ENCODE data around the gene ANKRD6.

Gene ANKRD6

DNA sequence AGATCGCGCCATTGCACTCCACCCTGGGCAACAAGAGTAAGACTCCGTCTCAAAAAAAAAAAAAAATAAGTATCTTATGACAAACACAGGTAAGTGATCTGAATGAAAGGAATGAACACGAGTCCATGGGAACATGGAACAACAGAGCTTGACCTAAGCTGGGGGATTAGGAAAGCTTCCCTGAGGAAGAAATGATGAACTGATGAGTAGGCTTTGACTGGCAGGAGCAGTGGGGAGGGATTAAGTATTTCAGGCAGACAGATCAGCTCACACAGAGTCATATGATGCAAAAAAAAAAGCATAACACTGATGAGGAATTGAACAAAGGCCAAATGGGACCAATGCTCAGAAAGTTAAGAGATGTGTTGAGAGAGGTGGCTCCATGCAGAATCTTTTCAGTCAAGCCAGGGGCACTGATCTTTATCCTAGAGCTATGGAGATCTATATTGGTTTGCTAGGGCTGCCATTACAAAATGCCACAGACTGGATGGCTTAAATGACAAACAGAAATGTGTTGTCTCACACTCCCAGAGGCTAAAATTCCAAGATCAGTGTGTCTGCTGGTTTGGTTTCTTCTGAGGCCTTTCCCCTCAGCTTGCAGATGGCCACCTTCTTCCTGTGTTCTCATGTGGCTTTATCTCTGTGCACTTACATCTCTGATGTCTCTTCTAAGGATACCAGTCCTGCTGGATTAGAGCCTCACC lies 85.6 kb downstream of the ANKRD6 start:
- DNase-seq = no peak

DNA sequence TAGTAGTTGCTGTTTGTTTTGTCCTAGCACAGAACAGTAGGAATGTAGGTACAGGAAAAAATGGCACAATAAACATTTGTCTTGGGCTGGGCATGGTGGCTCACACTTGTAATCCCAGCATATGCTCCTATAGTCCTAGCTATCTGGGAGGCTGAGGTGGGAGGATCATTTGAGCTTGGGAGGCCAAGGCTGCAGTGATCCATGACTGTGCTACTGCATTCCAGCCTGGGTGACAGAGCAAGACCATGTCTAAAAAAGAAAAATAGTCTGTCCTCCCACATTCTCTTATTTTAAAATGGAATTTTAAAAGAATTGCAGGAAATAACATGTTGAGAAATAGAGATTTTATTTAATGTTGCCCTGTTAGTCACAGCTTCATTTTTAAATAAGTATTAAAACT lies 87.8 kb downstream of the ANKRD6 start:
- no peak for DNase-seq

DNA sequence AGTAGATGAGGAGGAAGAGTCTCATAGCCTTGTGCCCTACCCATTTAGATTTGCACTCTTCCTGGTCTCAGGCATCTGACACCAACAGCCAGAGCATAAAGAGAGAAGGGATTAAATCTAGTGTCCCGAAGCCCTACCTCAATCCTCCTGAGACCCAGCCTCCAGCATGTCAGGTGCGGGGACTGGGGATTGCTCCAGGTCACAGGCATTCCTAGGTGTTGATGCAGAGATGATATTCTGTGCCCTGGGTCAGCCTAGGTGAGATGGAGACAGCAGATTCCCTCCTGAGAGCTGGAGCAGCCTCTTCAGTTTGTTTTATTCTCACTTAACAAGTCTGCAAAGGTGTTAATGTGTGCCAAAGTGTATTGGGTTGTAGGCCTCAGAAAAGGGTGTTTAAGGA lies 89.8 kb downstream of the ANKRD6 start:
- no peak for DNase-seq

DNA sequence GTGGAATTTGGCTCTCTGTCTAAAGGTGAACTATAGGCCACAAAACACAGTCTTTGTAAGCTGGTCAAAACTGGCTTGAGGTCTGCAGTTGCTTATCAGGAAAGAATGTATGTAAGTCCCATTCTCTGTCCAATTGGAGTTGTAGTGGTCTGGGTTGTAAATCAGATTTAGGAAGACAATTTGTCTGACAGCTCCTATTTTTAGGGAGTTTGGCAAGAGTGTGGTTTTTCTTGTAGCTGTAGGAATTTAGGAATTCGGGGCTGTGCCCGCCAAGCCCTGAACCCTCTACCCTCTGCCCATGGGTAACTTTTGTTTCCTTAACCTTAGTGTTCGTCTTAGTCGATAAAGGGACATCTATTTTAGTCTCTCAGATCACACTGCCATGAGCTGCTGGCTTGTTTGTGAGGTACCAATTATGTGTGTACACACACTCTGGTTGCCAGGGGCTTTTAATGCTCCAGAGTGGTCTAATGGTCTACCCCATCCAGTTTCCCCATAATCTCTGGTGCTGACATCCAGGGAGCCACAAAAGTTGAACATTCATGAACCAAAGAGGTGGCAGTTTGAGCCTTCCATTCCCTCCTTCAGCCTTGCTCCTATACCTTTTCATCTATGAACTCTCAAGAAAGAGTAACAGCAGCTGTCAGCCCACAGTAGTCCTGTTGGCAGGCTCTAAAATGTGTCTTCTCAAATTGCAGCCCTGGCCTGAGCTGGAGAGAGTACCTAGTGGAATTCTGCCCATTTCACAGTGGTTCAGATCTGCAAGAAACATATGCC lies 93.0 kb downstream of the ANKRD6 start:
- no peak for DNase-seq

DNA sequence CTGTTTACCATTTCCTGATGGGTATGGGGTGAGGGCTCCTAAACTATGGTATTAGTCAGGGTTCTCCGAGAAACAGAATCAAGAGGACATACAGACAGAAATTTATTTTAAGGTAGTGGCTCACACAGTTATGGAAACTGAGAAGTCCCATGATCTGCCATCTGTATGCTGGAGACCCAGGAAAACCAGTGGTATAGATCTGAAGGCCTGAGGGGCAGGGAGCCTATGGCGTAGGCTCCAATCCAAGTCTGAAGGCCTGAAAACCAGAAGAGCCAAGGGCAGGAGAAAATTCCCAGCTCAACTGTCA lies 93.6 kb downstream of the ANKRD6 start:
- no peak for DNase-seq

DNA sequence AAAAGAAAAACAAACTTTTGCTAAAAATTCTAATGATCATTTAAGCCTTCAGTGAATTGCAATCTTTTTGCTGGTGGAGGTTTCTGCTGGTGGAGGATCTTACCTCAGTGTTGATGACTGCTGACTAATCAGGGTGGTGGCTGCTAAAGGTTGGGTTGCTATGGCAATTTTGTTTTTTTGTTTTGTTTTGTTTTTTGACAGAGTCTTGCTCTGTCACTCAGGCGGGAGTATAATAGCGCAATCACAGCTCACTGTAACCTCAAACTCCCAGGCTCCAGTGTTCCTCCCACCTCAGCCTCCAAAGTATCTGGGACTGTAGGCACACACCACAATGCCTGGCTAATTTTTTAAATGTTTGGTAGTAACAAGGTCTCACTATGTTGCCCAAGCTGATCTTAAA lies 94.7 kb downstream of the ANKRD6 start:
- DNase-seq = no peak

DNA sequence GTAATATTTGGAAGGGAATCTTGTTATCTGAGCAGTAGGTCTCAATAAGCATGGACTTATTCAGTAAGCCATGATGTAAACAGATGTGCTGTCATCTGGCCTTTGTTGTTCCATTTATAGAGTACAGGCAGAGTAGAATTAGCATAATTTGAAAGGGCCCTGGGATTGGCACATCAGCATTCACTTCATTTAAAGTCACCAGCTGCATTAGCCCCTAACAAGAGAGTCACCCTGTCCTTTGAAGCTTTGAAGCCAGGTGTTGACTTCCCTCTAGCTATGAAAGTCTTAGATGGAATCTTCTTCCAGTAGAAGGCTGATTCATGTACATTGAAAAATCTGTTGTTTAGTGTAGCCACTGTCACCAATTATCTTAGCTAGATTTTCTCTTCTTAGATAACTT lies 95.9 kb downstream of the ANKRD6 start:
- DNase-seq = no peak

DNA sequence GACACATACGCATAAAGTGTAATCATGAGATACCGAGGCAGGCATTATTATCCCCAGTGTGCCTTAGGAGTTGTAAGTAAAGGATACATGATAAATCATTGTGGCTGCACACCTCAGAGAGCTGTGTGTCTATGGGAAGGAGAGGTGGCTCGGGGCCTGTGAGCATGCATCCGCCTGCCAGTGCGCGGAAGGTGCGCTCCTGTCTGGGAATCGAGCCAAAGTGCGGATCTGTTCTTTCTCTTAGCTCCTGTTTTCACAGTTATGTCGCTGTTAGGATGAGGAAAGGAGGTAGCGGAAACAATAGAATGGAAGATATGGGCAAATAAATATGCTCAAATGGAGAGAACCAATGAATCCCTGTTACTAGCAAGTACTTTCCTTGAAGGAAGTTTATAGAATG lies 98.0 kb downstream of the ANKRD6 start:
- no peak for DNase-seq

DNA sequence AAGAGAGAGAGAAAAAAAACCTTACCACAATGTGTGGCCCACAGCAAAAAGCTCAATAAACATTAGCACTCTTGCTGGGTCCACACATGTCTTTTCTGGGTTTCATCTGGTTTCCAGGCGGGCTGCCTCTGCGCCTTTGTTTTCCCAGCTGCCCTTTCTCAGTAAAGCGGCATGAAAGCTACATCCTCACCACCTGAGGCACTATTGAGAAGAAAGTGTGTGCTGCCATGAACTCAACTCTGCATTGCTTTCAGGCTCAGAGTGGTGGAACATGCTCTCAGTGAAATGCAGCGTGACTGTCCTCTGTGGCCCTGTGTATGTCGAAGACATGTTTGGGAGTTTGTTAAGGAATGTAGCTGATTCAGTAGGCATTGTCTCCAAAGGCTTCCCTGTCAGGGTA lies 103.3 kb downstream of the ANKRD6 start:
- peak; percentile 47 for DNase-seq

DNA sequence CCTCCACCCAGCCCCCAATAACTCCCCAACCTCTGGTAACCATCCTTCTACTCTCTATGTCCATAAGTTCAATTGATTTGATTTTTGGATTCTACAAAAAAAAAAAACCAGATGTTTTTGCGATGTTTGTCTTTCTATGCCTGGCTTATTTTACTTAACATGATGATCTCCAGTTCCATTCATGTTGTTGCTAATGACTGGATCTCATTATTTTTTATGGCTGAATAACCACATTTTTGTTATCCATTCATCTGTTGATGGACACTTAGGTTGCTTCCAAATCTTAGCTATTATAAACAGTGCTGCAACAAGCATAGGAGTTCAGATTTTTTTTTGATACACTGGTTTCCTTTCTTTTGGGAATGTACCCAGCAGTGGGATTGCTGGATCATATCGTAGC lies 106.8 kb downstream of the ANKRD6 start:
- no peak for DNase-seq

DNA sequence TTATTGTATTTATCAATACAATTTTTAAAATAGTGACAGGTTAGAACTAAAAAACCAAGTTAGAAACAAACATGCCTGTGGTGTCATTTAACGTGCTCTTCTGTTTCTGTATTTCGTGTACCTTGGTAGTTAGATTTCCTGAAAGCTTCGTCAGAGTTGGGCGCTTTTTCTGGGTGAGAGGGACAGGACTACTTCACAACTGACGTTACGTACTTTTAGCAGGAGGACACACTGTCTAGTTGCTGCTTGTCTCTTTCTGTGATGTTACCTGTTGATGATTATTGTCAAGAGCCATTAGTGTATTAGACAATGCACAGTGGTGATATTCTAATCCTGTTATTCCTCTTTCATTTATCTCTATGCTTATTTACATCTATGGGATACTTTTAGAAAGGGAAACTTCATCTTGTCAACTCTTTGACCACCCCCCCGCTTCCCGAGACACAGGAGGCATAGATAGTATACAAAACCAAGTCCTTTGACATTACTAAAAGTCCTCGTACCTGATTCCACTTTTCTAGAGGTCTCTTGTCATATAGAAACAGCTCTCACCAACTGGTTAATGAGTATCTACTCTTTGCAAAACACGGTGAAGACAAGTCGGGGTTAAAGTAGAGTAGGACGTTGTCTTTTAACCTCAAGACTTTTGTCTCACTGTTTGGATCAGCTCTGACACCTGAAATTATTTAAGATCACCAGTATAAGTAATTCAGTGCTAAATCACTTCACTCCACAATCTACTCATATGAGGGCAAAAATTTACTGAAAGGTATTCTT lies 109.3 kb downstream of the ANKRD6 start:
- DNase-seq = no peak

DNA sequence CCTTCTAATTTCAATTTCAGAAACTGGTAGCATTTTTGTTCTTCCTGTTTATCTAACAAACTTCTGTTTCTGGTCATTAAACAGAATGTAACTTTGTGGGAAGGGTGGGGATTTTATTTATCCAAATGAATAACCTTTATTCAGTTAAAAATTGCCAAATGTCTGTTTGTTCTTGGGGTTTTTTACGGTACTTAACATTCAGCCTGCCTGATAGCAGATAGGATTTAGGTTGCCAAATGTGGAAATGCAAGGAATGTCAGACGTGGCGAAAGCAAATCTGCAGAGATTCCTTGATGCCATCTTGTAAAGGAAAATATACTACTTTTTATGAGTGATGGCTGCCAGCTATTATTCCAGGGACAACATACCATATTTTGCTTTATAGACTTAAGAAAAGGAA lies 109.9 kb downstream of the ANKRD6 start:
- no peak for DNase-seq

DNA sequence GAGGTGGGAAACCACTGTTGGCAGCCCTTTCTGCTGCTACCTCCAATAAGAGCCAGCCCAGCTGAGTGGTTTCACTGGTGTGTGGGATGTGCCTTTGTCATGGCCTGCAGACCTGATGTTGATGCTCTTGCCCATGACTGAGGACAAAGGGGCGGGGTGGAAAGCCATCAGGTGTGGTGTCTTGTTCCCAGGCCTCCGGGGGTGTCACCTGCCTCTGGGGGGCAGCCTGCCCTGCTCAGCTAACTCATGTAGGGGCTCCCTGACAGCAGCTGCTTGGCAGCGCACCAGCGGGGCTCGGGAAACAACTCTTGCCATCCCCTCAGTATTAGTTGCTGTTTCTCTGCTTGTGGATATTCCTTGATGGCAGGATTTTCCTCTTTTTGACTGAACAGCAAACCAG lies 114.3 kb downstream of the ANKRD6 start:
- no peak for DNase-seq

DNA sequence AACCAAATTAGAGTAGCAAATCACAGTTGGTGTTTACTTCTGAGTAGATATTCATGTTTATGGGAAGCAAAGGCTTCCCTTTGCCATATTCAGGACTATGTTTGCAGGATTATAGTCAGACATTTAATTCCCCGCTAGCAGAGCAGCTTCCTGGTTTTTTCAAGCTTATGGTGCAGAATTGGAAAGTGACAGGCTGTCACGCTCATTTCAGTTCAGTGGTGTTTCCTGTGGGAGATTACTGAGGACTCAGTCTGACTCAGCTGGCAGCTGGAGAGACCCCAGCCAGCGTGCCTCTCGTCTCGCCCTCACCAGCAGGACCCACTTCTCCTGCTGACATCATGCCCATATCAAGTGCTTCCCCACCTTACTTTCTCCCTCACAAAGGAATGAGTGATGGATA lies 120.5 kb downstream of the ANKRD6 start:
- DNase-seq = no peak

DNA sequence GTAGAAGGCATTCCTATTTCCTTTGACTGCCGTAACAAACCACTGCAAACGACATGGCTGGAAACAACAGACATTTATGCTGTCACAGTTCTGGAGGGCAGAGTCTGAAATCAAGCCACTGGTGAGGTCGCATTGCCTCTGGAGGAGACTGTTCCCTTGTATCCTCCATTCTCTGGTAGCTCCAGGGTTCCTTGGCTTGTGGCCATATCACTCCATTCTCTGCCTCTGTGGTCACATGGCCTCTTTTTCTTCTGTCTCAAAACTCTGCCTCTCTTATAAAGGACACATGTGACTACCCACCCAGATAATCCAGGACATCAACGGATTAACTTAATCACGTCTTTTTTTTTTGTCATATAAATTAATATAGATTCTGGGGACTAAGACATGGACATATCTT lies 121.2 kb downstream of the ANKRD6 start:
- DNase-seq = no peak

DNA sequence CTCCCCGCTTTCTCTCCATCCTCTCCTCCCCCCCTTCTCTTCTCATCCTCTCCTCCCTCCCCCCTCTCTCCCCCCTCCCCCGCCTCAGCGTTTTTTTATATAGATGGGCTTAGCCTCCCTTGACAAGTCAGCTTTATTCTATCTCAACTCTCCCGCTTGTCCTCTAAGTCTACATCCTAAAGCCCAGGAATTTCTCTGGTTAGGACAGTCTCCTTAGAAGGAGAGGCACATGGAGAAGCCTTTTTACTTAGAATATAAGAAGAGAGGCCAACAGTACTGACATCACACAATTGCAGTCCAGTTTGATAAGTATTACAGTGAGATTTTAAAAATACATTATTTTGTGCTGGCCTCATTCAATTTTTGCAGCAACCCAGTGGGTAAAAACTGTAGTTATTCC lies 122.1 kb downstream of the ANKRD6 start:
- DNase-seq = no peak

DNA sequence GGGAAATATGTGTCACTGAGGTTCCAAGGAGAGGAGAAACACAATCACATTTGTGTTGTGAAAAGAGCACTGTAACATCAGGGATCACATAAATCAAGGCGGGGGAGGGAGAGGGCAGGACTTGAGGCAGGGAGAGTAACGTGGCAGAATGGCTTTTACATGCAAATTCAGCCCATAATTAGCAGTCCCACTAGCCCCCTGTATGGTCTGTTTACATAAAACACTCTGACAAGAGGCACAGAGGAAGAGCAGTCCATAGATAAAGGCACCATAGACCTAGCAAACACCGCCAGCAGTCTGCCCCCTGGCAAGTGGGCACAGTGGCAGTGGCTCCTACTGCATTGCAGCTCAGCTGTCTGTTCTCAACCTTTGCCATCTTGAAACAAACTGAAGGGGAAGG lies 122.9 kb downstream of the ANKRD6 start:
- DNase-seq = no peak

DNA sequence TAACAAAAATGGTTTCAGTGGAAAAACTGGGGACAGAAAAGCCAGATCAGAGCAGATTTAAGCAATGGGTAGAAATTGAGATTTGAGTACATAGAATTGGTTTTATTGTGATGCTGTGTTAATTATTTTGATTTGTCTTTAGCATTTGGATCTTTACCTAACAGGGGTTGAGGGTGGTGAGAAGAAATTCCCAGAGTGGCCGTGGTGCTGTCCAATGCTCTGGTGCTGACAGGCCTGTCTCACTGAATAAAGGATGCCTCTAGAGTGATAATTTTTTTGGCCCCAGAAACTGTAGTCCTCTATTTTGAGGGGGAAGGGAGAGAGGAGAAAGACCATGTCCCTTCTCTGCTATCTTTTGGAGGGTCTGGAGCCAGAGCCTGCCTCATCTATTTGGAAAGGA lies 126.5 kb downstream of the ANKRD6 start:
- no peak for DNase-seq

DNA sequence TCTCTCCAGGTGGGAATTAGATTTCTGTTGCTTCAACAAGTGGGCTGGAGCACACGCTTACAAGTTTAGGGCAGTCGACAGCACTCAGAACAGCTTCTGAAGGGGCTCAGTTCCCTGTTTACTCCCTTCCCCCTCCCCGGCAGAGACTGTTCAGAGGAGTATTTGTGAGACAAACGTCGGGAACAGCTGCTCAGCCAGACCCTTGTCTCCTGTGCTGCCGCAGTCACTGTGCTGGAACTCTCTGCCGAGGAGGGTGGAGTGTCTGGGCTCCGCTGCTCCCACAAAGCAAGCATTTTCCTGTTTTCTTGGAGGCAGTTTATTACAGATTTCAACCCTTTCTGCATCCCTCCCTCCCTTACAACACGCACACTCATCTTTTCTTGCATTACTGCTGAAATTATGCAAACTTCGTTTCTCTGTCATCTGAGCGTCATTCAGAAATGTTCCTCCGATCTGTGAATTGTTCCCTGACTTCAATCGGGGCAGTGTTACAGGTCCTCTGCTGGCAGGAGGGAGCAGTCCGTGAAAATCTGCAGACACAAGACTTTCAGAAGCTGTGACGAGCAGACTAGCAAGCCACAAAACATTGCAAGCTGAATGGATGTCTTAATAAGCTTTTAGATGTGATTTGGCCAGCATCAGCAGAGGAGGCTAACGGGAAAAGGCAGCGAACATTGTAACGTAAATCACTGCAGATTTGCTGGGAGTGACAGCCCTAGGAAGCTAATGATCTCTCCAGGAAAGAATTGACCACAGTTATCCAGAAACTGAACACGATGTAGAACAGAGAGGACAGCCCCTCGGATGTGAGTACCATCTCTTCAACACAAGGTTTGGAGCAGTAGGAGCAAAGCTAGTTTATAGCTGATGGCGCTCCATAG lies 129.4 kb downstream of the ANKRD6 start:
- peak; percentile 73 for DNase-seq

DNA sequence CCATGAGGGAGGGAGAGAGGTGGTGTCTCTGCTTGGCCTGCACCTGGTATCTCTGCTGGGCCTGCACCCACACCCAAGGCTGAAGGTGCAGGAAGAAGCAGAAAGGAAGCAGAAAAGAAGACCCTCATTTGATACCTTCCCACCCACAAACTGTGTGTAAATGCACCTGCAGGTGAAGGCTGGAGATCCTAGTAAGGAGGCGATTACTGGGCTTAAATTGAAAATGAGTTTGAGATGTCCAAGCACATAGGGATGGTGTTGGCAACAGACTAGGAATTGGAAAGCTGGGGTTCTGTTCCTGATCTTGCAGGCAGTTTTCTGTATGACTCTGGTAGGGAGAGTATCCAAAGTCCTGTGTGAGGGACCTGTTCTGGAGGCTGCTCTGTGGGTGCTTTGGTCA lies 130.9 kb downstream of the ANKRD6 start:
- DNase-seq = peak; percentile 4

DNA sequence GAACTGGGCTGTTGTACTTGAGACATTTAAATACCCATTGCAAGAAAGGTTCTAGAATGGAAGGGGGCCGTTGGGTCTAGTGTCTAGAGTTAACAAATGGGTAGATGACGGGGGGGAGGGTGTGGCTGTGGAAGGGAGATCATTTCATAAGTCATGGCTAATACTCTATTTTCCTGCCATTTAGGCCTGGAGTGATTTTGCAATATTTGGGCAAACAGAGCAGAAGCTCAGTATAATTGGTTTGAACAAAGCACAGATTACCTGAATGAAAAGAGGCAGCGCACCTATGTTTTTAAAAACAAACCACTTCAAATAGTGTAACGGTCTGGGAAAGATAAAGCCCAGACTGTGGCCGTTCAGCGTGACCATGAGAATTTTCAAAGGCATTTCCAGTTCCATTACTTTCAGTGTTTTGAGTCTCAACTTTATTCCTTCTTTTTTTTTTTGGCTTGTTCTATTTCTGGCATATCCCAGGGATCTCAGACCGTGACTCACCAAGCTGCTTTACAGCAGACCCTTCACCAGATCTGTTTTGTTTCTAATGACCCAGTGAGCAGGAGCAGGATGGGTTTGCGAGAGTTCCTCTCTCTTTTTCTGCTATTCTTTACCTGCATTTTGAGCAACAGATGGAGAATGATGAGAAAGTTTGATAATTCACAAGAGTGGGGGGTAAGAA lies 131.9 kb downstream of the ANKRD6 start:
- no peak for DNase-seq

DNA sequence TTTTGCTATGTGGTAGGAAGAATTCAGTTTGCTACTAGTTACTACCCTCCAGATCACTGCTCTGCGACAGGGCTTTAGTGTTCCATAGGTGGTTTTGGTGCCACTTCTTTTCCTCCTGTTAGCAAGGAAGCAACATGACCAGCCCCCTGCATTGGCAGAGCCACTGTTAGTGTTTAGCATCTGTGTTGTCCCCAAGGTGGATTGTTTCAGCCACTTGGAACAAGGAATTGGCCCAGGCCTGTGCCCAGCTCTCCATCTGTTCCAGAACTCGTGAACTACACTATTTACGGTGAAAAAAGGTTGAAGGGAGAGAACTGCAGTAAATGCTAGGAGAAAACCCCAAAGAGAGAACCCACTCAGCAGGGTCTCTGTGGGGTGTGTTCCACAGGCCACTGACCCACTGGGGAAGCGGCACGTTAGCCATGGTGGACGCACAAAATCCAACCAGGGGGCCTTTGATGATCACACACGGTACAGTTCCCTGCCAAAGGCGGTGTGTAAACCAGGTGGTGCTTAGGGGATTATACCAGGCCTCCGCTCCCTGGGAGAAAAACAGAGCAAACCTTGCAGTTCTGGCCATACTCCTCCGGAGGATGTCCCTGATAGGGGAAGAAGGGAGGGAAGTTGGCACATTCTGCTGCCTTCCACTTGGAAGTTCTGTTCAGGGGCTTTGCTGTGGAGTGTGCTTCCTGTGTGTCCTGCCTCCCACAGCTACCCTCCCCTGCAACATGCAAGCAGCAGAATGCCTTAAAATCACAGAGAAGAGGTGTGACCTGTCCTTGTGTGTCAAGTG lies 133.3 kb downstream of the ANKRD6 start:
- no peak for DNase-seq

Measured in retina (tissue), 1 donor.